Spleen (tissue), 11 donors: ENCODE results near the gene HSD17B4. TPM values are rescaled to one million over a fixed set of nuclear protein-coding genes. Genes with fewer than 3 reads are reported as not detected.
A peak's percentile ranks its signal among the peaks of the same experiment; 100 is the strongest.
"Not testable (repeated sequence)": the region's sequence is repeated elsewhere in the genome, so short reads cannot be mapped to it uniquely, and the experiment has no call there.

Experiments
- DNase-seq: peaks from one replicate; pipeline ENCODE4 v3.0.0-alpha.2; 2020
- H3K27ac ChIP-seq, 8 donors: fragments of 200-600 bp; sonication (generic) in 7 of 8; 1 replicate in 4 of 8; 2 replicates in 4 of 8; pipeline versions ENCODE4 v1.5.0 to v1.8.0; 2016 to 2021; ENCODE audit warnings: inconsistent platforms in 4 of 8, mild to moderate bottlenecking in 4 of 8, moderate library complexity in 1 of 8
- H3K27me3 ChIP-seq, 7 donors: fragments of 200-600 bp; sonication (generic) in 6 of 7; replicated peaks in 1 of 7; 1 replicate in 4 of 7; 2 replicates in 3 of 7; pipeline versions ENCODE4 v1.5.0 to v1.8.0; 2016 to 2021; ENCODE audit warnings: inconsistent platforms in 3 of 7, mild to moderate bottlenecking in 1 of 7
- H3K36me3 ChIP-seq, 6 donors: fragments of 200-600 bp; sonication (generic) in 5 of 6; 1 replicate in 4 of 6; 2 replicates in 2 of 6; pipeline versions ENCODE4 v1.5.0 to v1.8.0; 2016 to 2021; ENCODE audit warnings: inconsistent platforms in 2 of 6
- H3K4me1 ChIP-seq, 6 donors: fragments of 200-600 bp; sonication (generic) in 5 of 6; 1 replicate in 3 of 6; 2 replicates in 3 of 6; pipeline versions ENCODE4 v1.5.0 to v1.8.0; 2016 to 2021; ENCODE audit warnings: inconsistent platforms in 3 of 6
- H3K4me3 ChIP-seq, 8 donors: fragments of 200-600 bp; sonication (generic) in 7 of 8; 1 replicate in 4 of 8; 2 replicates in 4 of 8; pipeline versions ENCODE4 v1.5.0 to v1.8.0; 2016 to 2021; ENCODE audit warnings: inconsistent platforms in 4 of 8, mild to moderate bottlenecking in 4 of 8, moderate library complexity in 2 of 8
- H3K9me3 ChIP-seq, 8 donors: fragments of 200-600 bp; sonication (generic) in 7 of 8; 1 replicate in 4 of 8; 2 replicates in 4 of 8; pipeline versions ENCODE4 v1.5.0 to v1.8.0; 2016 to 2021; ENCODE audit warnings: inconsistent platforms in 4 of 8
- CTCF ChIP-seq, 11 experiments: fragments of 200-600 bp in 7 of 11; fragments of 450-650 bp in 4 of 11; sonication (generic) in 4 of 11; IDR thresholded peaks in 8 of 11; conservative IDR thresholded peaks in 3 of 11; 1 replicate in 7 of 11; 2 replicates in 4 of 11; pipeline versions ENCODE4 v1.4.0 to v1.8.0; 2016 to 2021; ENCODE audit warnings: antibody characterized with exemption in 11 of 11, inconsistent platforms in 4 of 11, mild to moderate bottlenecking in 1 of 11
- POLR2A ChIP-seq, 3 donors: fragments of 450-650 bp; IDR thresholded peaks; one replicate each; pipeline ENCODE4 v1.5.1; 2017; ENCODE audit warnings: antibody characterized with exemption in 3 of 3, mild to moderate bottlenecking in 1 of 3
- POLR2AphosphoS5 ChIP-seq, 3 donors: sonication (generic); formaldehyde crosslinking; IDR thresholded peaks; one replicate each; pipeline ENCODE4 v1.5.1; 2017; ENCODE audit warnings: antibody characterized with exemption in 3 of 3
- WGBS, 5 donors: extraction: QIAGEN DNeasy Blood & Tissue Kit in 3 of 5; methylation state at CpG; one replicate each; pipeline versions ENCODE4 v1.1.5 to v1.1.7; 2013 to 2018; 5-methylcytosine and 5-hydroxymethylcytosine counted together
- intact Hi-C: fragments of 100-400 bp; cut with DNase I; formaldehyde crosslinking; loops from one replicate; pipeline ENCODE4 v1.15.0; 2023; ENCODE audit warnings: low total_unique reads
- polyA plus RNA-seq, 3 donors: library from polyadenylated mRNA; stranded (reverse); fragments of 200-250 nt; gene quantifications; one replicate each; pipeline ENCODE4 v1.2.1, GENCODE V29; 2013
- total RNA-seq, 7 donors: library from RNA; depleted of rRNA in 3 of 7; stranded (reverse); fragments of >200 nt in 3 of 7; fragmentation: NEBNext Ultra II Directional in 4 of 7; extraction: Animal tissue kit (Norgen Biotek cat#: 25700) in 4 of 7; gene quantifications; one replicate each; pipeline versions ENCODE4 v1.1.0 to v1.2.1, GENCODE V29; 2016 to 2021
- donor health status: healthy with polysubstance abuse.
- donor health status: DM: no; HTN: no; CAD: no; lungs with moderate emphysema.
- donor health status: DM: no; HTN: no; CAD: no.
- donor health status: Bipolar disorder and iron deficiency.
- donor health status: healthy.
- donor health status: DM: no; HTN: no; CAD: no.
- donor health status: DM: yes; HTN: yes; CAD: no.

HSD17B4 gene
- total and polyA plus RNA-seq, 10 donors, result 134 to 193 (median 157) TPM

GRCh38 chr5:119470851-119471451, 18.7 kb downstream of the HSD17B4 start:
- no peak for DNase-seq

GRCh38 chr5:119473241-119473640, 20.9 kb downstream of the HSD17B4 start:
- peaks cover 0 to 79% (median 29%) of the 10 kb centered on the region in 6 donors for H3K36me3 ChIP-seq
- H3K9me3 ChIP-seq, result peaks cover 4 to 19% (median 17%) of the 10 kb centered on the region in 8 donors
- DNase-seq, result no peak
- H3K4me1 ChIP-seq, result peaks cover 0 to 16% (median 13%) of the 10 kb centered on the region in 6 donors
- intact Hi-C loops, result no loop called here
- no peaks in the 10 kb centered on the region for H3K27me3 ChIP-seq
- WGBS, 5 donors, result 94 to 100% (median 100%) methylated on average over 1 of the region's 1 CpG
- no peak for TF ChIP-seq POLR2AphosphoS5 (IDR thresholded peaks at IDR 0.05)
- no peak for TF ChIP-seq CTCF (IDR thresholded peaks at IDR 0.05 in 8 of 11, conservative IDR thresholded peaks at IDR 0.05 in 3 of 11)
- no peak for TF ChIP-seq POLR2A (IDR thresholded peaks at IDR 0.05)
- H3K27ac ChIP-seq, result no peak overlapping the region
- H3K4me3 ChIP-seq, result no peak overlapping the region

More at GRCh38 chr5:119470851-119471451, 18.7 kb downstream of the HSD17B4 start:
- 59 to 63% (median 60%) methylated on average over 3 of the region's 3 CpGs for WGBS, 5 donors
- Histone ChIP-seq H3K27ac (peak overlapping the region in 1 of 8 donors; percentile 36), H3K4me3 (no peak overlapping the region), H3K27me3 (no peaks in the 10 kb centered on the region), H3K4me1 (peaks cover 0 to 16% (median 13%) of the 10 kb centered on the region in 6 donors), H3K36me3 (peaks cover 0 to 66% (median 10%) of the 10 kb centered on the region in 6 donors), H3K9me3 (peaks cover 8 to 37% (median 31%) of the 10 kb centered on the region in 8 donors)
- TF ChIP-seq CTCF (IDR thresholded peaks at IDR 0.05 in 8 of 11, conservative IDR thresholded peaks at IDR 0.05 in 3 of 11) (peak in 9 of 11 experiments; percentile 26 to 65 (median 48)), POLR2A (IDR thresholded peaks at IDR 0.05) (no peak)
- intact Hi-C loops, result no loop called here

- H3K36me3 ChIP-seq, result peaks cover 0 to 90% (median 37%) of the 10 kb centered on the region in 6 donors
- H3K27me3 ChIP-seq, result no peaks in the 10 kb centered on the region
- TF ChIP-seq CTCF (IDR thresholded peaks at IDR 0.05 in 8 of 11, conservative IDR thresholded peaks at IDR 0.05 in 3 of 11), result no peak
- peaks cover 0 to 5% (median 1%) of the 10 kb centered on the region in 6 donors for H3K4me1 ChIP-seq
- WGBS, 5 donors, result 80 to 93% (median 85%) methylated on average over 1 of the region's 1 CpG
- DNase-seq, result no peak
- H3K27ac ChIP-seq, result no peak overlapping the region
- H3K4me3 ChIP-seq, result no peak overlapping the region
- intact Hi-C loops, result no loop called here
- no peaks in the 10 kb centered on the region for H3K9me3 ChIP-seq
Observed at GRCh38 chr5:119476341-119476740, 24.0 kb downstream of the HSD17B4 start.

GRCh38 chr5:119478781-119479180, 26.5 kb downstream of the HSD17B4 start:
- whole genome bisulfite sequencing, 5 donors, result 94 to 98% (median 95%) methylated on average over 3 of the region's 3 CpGs
- intact Hi-C loops, result no loop called here
- Histone ChIP-seq H3K4me3 (no peak overlapping the region), H3K36me3 (peaks cover 0 to 99% (median 46%) of the 10 kb centered on the region in 6 donors), H3K27ac (no peak overlapping the region), H3K4me1 (no peaks in the 10 kb centered on the region), H3K9me3 (no peaks in the 10 kb centered on the region), H3K27me3 (no peaks in the 10 kb centered on the region)
- DNase-seq, result no peak
- no peak for TF ChIP-seq POLR2AphosphoS5 (IDR thresholded peaks at IDR 0.05)
- TF ChIP-seq CTCF (IDR thresholded peaks at IDR 0.05 in 8 of 11, conservative IDR thresholded peaks at IDR 0.05 in 3 of 11), result no peak
- TF ChIP-seq POLR2A (IDR thresholded peaks at IDR 0.05), result no peak

- DNase-seq, intact Hi-C loops, H3K4me3 ChIP-seq, H3K27me3 ChIP-seq, H3K9me3 ChIP-seq, H3K27ac ChIP-seq, H3K4me1 ChIP-seq: not testable (repeated sequence)
- 84 to 94% (median 87%) methylated on average over 8 to 10 of the region's 10 CpGs for WGBS, 5 donors
- peaks cover 0 to 99% (median 54%) of the 10 kb centered on the region in 6 donors for H3K36me3 ChIP-seq
Observed at GRCh38 chr5:119480629-119481028, 28.3 kb downstream of the HSD17B4 start.
